IMR-90 (cell line): ENCODE data around the gene NR2F1. TPM values are rescaled to one million over a fixed set of nuclear protein-coding genes. Genes with fewer than 3 reads are reported as not detected.

Experiments
- CHD1 ChIP-seq: IDR thresholded peaks from 2 replicates; pipeline ENCODE4 v1.6.1; 2012; ENCODE audit warnings: low read depth, low read length, improper control_type of control experiment
- MAZ ChIP-seq: IDR thresholded peaks from 2 replicates; pipeline ENCODE4 v1.6.1; 2012; ENCODE audit warnings: low read depth, mild to moderate bottlenecking, low read length, improper control_type of control experiment, moderate library complexity, borderline replicate concordance
- RAD21 ChIP-seq: IDR thresholded peaks from 2 replicates; pipeline ENCODE4 v1.6.1; 2012; ENCODE audit warnings: low read length, improper control_type of control experiment
- RCOR1 ChIP-seq: IDR thresholded peaks from 2 replicates; pipeline ENCODE4 v1.6.1; 2012; ENCODE audit warnings: mild to moderate bottlenecking, low read length, improper control_type of control experiment; ENCODE audit not compliant: insufficient replicate concordance
- RFX5 ChIP-seq: IDR thresholded peaks from 2 replicates; pipeline ENCODE4 v1.8.0; 2012; ENCODE audit warnings: low read depth, mild to moderate bottlenecking, low read length, moderate library complexity
- polyA plus RNA-seq, 3 experiments: library from polyadenylated mRNA; depleted of rRNA; stranded (reverse); fragments of >200 nt; gene quantifications; 2 replicates each; pipeline ENCODE4 v1.2.3, GENCODE V29; 2012; ENCODE audit warnings: low replicate concordance in 1 of 3
- total RNA-seq: library from RNA; depleted of rRNA; stranded (reverse); fragments of >200 nt; gene quantifications from 2 replicates; pipeline ENCODE4 v1.2.3, GENCODE V29; 2012
- TF ChIP-seq, protein P1 (sequence below): fragments of 150-350 bp; IDR thresholded peaks from 2 replicates; pipeline ENCODE4 v1.6.1; 2016; ENCODE audit warnings: low read depth, mild to moderate bottlenecking, low read length, moderate library complexity, borderline replicate concordance

Gene NR2F1
- total and polyA plus RNA-seq, 2 of the 4 experiments (the other 2 are of a cell fraction), result 19.0 to 160 TPM

GRCh38 chr5:93571114-93571949, 11.7 kb upstream of the NR2F1 start (continued):
- TF ChIP-seq, protein P1, sequence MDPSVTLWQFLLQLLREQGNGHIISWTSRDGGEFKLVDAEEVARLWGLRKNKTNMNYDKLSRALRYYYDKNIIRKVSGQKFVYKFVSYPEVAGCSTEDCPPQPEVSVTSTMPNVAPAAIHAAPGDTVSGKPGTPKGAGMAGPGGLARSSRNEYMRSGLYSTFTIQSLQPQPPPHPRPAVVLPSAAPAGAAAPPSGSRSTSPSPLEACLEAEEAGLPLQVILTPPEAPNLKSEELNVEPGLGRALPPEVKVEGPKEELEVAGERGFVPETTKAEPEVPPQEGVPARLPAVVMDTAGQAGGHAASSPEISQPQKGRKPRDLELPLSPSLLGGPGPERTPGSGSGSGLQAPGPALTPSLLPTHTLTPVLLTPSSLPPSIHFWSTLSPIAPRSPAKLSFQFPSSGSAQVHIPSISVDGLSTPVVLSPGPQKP, result no peak
- TF ChIP-seq CHD1 (no peak), RFX5 (no peak), RCOR1 (no peak), MAZ (no peak), RAD21 (no peak)
